CD8-positive, alpha-beta memory T cell (primary cell): ENCODE results near the gene DNAJC11. TPM values are rescaled to one million over a fixed set of nuclear protein-coding genes. Genes with fewer than 3 reads are reported as not detected.
"Not testable (repeated sequence)": the region's sequence is repeated elsewhere in the genome, so short reads cannot be mapped to it uniquely, and the experiment has no call there.

ENCODE experiments used
- CTCF ChIA-PET: fragments of 350-600 bp; sonication (Branson Sonifier 250); formaldehyde crosslinking; loops from one replicate; lab custom pipeline; 2021; ENCODE audit warnings: antibody characterized with exemption; lab: Charles Lee
- POLR2A ChIA-PET: fragments of 350-600 bp; sonication (Branson Sonifier 250); formaldehyde crosslinking; loops from one replicate; lab custom pipeline; 2021; ENCODE audit warnings: antibody characterized with exemption; lab: Charles Lee
- DNase-seq, 5 donors: peaks; one replicate each; pipeline versions ENCODE4 v3.0.0 to v3.0.0-alpha.2; 2020 to 2022; ENCODE audit warnings: mixed read lengths in 1 of 5
- H3K27ac ChIP-seq: one replicate; pipeline ENCODE4 v1.7.0; 2013; ENCODE audit warnings: low read depth, mild to moderate bottlenecking, low read length, moderate library complexity
- H3K27me3 ChIP-seq: 2 replicates; pipeline ENCODE4 v1.7.0; 2013; ENCODE audit warnings: low read length, mild to moderate bottlenecking; ENCODE audit not compliant: insufficient read depth, poor library complexity, severe bottlenecking
- H3K36me3 ChIP-seq: 2 replicates; pipeline ENCODE4 v1.7.0; 2013; ENCODE audit warnings: mild to moderate bottlenecking, low read length, moderate library complexity; ENCODE audit not compliant: insufficient read depth
- H3K4me1 ChIP-seq: 2 replicates; pipeline ENCODE4 v1.7.0; 2013; ENCODE audit warnings: mild to moderate bottlenecking, low read length, moderate library complexity; ENCODE audit not compliant: insufficient read depth
- H3K4me3 ChIP-seq: 2 replicates; pipeline ENCODE4 v1.7.0; 2013; ENCODE audit warnings: mild to moderate bottlenecking, low read length
- H3K9me3 ChIP-seq: 2 replicates; pipeline ENCODE4 v1.7.0; 2013; ENCODE audit warnings: mild to moderate bottlenecking, low read length
- H3K27ac Mint-ChIP-seq, 8 donors: one replicate each; pipeline ENCODE4 v1.8.0; 2020 to 2021; ENCODE audit warnings: mixed read lengths in 8 of 8, mild to moderate bottlenecking in 6 of 8, inconsistent platforms in 3 of 8, moderate library complexity in 3 of 8
- H3K27me3 Mint-ChIP-seq, 2 donors: one replicate each; pipeline ENCODE4 v1.8.0; 2020 to 2021; ENCODE audit warnings: mixed read lengths in 2 of 2, mild to moderate bottlenecking in 1 of 2, moderate library complexity in 1 of 2
- H3K36me3 Mint-ChIP-seq, 3 donors: one replicate each; pipeline ENCODE4 v1.8.0; 2020 to 2021; ENCODE audit warnings: mixed read lengths in 3 of 3, inconsistent platforms in 1 of 3, mild to moderate bottlenecking in 1 of 3
- H3K4me1 Mint-ChIP-seq, 3 donors: one replicate each; pipeline ENCODE4 v1.8.0; 2020 to 2021; ENCODE audit warnings: mixed read lengths in 3 of 3, inconsistent platforms in 1 of 3, mild to moderate bottlenecking in 1 of 3
- H3K4me3 Mint-ChIP-seq, 7 donors: one replicate each; pipeline ENCODE4 v1.8.0; 2020 to 2021; ENCODE audit warnings: mixed read lengths in 7 of 7, mild to moderate bottlenecking in 6 of 7, moderate library complexity in 4 of 7, inconsistent platforms in 2 of 7
- H3K9me3 Mint-ChIP-seq, 5 donors: one replicate each; pipeline ENCODE4 v1.8.0; 2020 to 2022; ENCODE audit warnings: mixed read lengths in 5 of 5, mild to moderate bottlenecking in 3 of 5, moderate library complexity in 2 of 5, inconsistent platforms in 1 of 5
- polyA plus RNA-seq: library from polyadenylated mRNA; unstranded; fragments of 300-500 nt; fragmentation: Illumina TruSeq; gene quantifications from one replicate; pipeline ENCODE4 v1.2.3, GENCODE V29; 2021
- total RNA-seq, 2 experiments: library from RNA; stranded (reverse); gene quantifications; one replicate each; pipeline ENCODE4 v1.2.3, GENCODE V29; 2021

The DNAJC11 gene
- total and polyA plus RNA-seq, 3 experiments from 2014 or later: 22.7 to 80.4 (median 79.2) TPM

- peaks cover 41 to 59% (median 44%) of the 10 kb centered on the region in 3 donors for H3K4me1 Mint-ChIP-seq
- H3K27me3 ChIP-seq: no peaks in the 10 kb centered on the region
- ChIA-PET POLR2A (interaction anchor here (1.1 to 7.2 kb wide), 6 partner anchors 12 to 141 kb away, joined by 3 to 64 read pairs (median 13); partner anchors contain the start of genes NOL9, PHF13, TAS1R1 and ZBTB48), CTCF (interaction anchor here (0.9 to 4.6 kb wide), 9 partner anchors 11 to 115 kb away, joined by 4 to 28 read pairs (median 6); partner anchors contain the start of genes NOL9 and ZBTB48)
- H3K27ac ChIP-seq: peak overlapping the region; percentile 94
- H3K27me3 Mint-ChIP-seq: no peaks in the 10 kb centered on the region
- peak overlapping the region; percentile 91 to 97 (median 95) for H3K27ac Mint-ChIP-seq
- H3K4me1 ChIP-seq: peaks cover 50% of the 10 kb centered on the region
- no peaks in the 10 kb centered on the region for H3K9me3 Mint-ChIP-seq
- H3K36me3 ChIP-seq: peaks cover 19% of the 10 kb centered on the region
- H3K4me3 ChIP-seq: peak overlapping the region; percentile 81
- H3K36me3 Mint-ChIP-seq: peaks cover 0 to 44% (median 0%) of the 10 kb centered on the region in 3 donors
- peak; percentile 57 to 89 (median 60) for DNase-seq
- peak overlapping the region; percentile 92 to 99 (median 98) for H3K4me3 Mint-ChIP-seq
- no peaks in the 10 kb centered on the region for H3K9me3 ChIP-seq
Measured at GRCh38 chr1:6601049-6601922, 100.3 kb downstream of the DNAJC11 start.

- Histone ChIP-seq H3K36me3 (peaks cover 27% of the 10 kb centered on the region), H3K9me3 (no peaks in the 10 kb centered on the region), H3K27me3 (no peaks in the 10 kb centered on the region), H3K27ac (peak overlapping the region; percentile 94), H3K4me1 (peaks cover 57% of the 10 kb centered on the region), H3K4me3 (peak overlapping the region; percentile 81)
- Mint-ChIP-seq H3K27ac (peak overlapping the region; percentile 91 to 97 (median 95)), H3K9me3 (no peaks in the 10 kb centered on the region), H3K4me1 (peaks cover 48 to 67% (median 51%) of the 10 kb centered on the region in 3 donors), H3K27me3 (no peaks in the 10 kb centered on the region), H3K4me3 (peak overlapping the region; percentile 92 to 99 (median 98)), H3K36me3 (peaks cover 0 to 52% (median 2%) of the 10 kb centered on the region in 3 donors)
- ChIA-PET POLR2A (interaction anchor here (0.6 to 7.2 kb wide), 10 partner anchors 13 to 185 kb away, joined by 3 to 64 read pairs (median 3); partner anchors contain the start of genes CAMTA1, NOL9, PHF13 and TAS1R1), CTCF (interaction anchor here (0.8 to 4.6 kb wide), 12 partner anchors 9 to 115 kb away, joined by 3 to 28 read pairs (median 4); partner anchors contain the start of genes NOL9, TAS1R1, THAP3 and ZBTB48)
- DNase-seq: no peak
Measured at GRCh38 chr1:6600410-6601048, 101.1 kb downstream of the DNAJC11 start.

DNA sequence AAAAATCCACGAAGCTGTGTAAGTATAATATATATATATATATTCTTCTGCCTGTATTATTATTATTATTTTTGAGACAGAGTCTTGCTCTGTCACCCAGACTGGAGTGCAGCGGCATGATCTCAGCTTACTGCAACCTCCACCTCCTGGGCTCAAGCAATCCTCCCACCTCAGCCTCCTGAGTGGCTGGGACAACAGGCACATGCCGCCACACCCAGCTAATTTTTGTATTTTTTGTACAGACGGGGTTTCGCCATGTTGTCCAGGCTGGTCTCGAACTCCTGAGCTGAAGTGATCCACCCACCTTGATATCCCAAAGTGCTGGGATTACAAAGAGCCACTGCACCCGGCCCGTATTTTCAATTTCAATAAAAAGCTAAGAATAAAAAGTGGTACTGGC, 101.6 kb downstream of the DNAJC11 start:
- not testable (repeated sequence) for DNase-seq, H3K9me3 ChIP-seq, H3K27me3 ChIP-seq, H3K27me3 Mint-ChIP-seq, H3K9me3 Mint-ChIP-seq
- peaks cover 49 to 72% (median 54%) of the 10 kb centered on the region in 3 donors for H3K4me1 Mint-ChIP-seq
- CTCF ChIA-PET: interaction anchor here (0.8 to 4.6 kb wide), 12 partner anchors 9 to 114 kb away, joined by 3 to 28 read pairs (median 4); partner anchors contain the start of genes NOL9, TAS1R1, THAP3 and ZBTB48
- H3K27ac Mint-ChIP-seq: peak overlapping the region; percentile 86 to 97 (median 95)
- H3K36me3 ChIP-seq: peaks cover 32% of the 10 kb centered on the region
- H3K4me3 ChIP-seq: peak overlapping the region; percentile 81
- peak overlapping the region; percentile 92 to 99 (median 98) for H3K4me3 Mint-ChIP-seq
- peaks cover 61% of the 10 kb centered on the region for H3K4me1 ChIP-seq
- H3K36me3 Mint-ChIP-seq: peaks cover 0 to 57% (median 3%) of the 10 kb centered on the region in 3 donors
- POLR2A ChIA-PET: interaction anchor here (0.6 to 7.2 kb wide), 9 partner anchors 13 to 185 kb away, joined by 3 to 64 read pairs (median 3); partner anchors contain the start of genes CAMTA1, NOL9, PHF13 and TAS1R1
- H3K27ac ChIP-seq: peak overlapping the region; percentile 94

DNA sequence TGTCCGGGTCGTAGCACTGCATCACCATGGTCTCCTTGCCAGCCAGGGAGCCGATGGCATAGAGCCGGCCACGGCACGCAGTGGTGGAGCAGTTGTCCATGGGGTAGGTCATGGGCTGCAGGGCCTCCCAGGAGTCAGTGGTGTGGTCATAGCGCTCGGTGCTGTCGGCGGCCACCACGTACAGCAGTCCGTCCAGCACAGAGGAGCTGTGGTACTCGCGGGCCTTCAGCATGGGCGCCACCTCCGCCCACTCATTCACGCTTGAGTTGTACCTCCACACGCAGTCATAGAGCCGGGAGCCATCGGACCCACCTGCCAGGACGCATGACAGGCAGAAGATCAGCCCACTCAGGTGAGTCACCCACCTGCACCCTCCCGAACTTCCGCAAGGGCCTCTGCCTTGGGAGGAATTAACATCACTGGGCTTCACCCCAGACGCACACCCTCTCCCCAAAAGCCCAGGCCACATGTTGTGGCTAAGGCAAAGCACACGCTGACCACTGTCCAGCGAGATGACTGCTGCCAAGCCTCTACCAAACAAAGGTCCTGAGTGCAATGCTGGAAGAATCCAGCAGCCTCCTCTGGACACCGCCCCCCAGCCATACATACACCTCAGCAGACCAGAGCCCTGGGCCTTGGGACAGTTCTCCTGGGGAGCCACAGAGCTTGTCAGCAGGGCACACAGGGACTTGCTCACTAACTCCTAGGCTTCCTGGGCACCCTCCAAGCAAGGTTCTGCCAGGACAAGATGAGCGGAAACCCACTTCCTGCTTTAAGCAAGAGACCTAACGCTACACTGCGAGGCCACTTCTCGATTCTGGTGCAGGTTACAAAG, 102.3 kb downstream of the DNAJC11 start:
- Histone ChIP-seq H3K4me3 (peak overlapping the region; percentile 95), H3K4me1 (peaks cover 57% of the 10 kb centered on the region), H3K27me3 (no peaks in the 10 kb centered on the region), H3K36me3 (peaks cover 37% of the 10 kb centered on the region), H3K27ac (peak overlapping the region; percentile 40), H3K9me3 (no peaks in the 10 kb centered on the region)
- H3K4me3 Mint-ChIP-seq: peak overlapping the region; percentile 92 to 99 (median 98)
- peak overlapping the region; percentile 86 to 97 (median 93) for H3K27ac Mint-ChIP-seq
- ChIA-PET CTCF (interaction anchor here (0.8 to 4.6 kb wide), 11 partner anchors 8 to 113 kb away, joined by 3 to 28 read pairs (median 4); partner anchors contain the start of genes NOL9, TAS1R1, THAP3 and ZBTB48), POLR2A (interaction anchor here (0.6 to 7.2 kb wide), 8 partner anchors 13 to 186 kb away, joined by 3 to 64 read pairs (median 3); partner anchors contain the start of genes CAMTA1, NOL9, PHF13 and TAS1R1)
- no peaks in the 10 kb centered on the region for H3K27me3 Mint-ChIP-seq
- H3K36me3 Mint-ChIP-seq: peaks cover 0 to 62% (median 4%) of the 10 kb centered on the region in 3 donors
- DNase-seq: peak; percentile 30 to 71 (median 46)
- H3K4me1 Mint-ChIP-seq: peaks cover 51 to 72% (median 54%) of the 10 kb centered on the region in 3 donors
- H3K9me3 Mint-ChIP-seq: no peaks in the 10 kb centered on the region

DNA sequence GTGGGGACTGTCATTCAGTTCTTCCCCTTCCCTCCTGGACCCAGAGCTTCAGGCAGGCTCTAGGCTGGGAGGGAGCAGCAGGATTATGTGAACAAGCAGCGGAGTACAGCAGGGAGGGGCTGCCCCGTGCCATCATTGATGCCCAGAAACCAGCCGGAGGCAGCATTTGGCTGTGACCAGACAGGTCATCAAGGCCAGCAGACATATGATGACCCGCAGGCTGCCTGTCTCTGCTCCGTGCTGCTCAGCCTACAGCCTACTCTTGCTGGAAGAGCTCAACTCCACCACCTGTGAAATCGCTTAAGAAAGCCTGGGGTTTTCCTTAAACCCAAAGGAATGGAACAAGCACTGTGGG, 103.9 kb downstream of the DNAJC11 start:
- H3K4me1 ChIP-seq: peaks cover 50% of the 10 kb centered on the region
- CTCF ChIA-PET: interaction anchor here (1.0 to 4.6 kb wide), 5 partner anchors 10 to 112 kb away, joined by 3 to 28 read pairs (median 4); partner anchors contain the start of genes NOL9 and ZBTB48
- POLR2A ChIA-PET: interaction anchor here (1.4 to 1.5 kb wide), 2 partner anchors 13 to 18 kb away, joined by 3 to 4 read pairs; partner anchors contain the start of gene ZBTB48

GRCh38 chr1:6596886-6597776, 104.5 kb downstream of the DNAJC11 start:
- H3K4me1 ChIP-seq: peaks cover 53% of the 10 kb centered on the region
- H3K9me3 ChIP-seq: no peaks in the 10 kb centered on the region
- ChIA-PET CTCF (interaction anchor here (1.0 to 1.6 kb wide), 3 partner anchors 43 to 111 kb away, joined by 3 to 6 read pairs (median 3); partner anchors contain the start of gene NOL9), POLR2A (interaction anchor here (1.4 to 1.5 kb wide), 2 partner anchors 13 to 17 kb away, joined by 3 to 4 read pairs; partner anchors contain the start of gene ZBTB48)
- Mint-ChIP-seq H3K4me1 (peaks cover 45 to 71% (median 48%) of the 10 kb centered on the region in 3 donors), H3K9me3 (no peaks in the 10 kb centered on the region), H3K27me3 (no peaks in the 10 kb centered on the region), H3K27ac (peak overlapping the region in 3 of 8 donors; percentile 21 to 45 (median 22)), H3K36me3 (peaks cover 0 to 78% (median 4%) of the 10 kb centered on the region in 3 donors), H3K4me3 (peak overlapping the region in 3 of 7 donors; percentile 26 to 40 (median 38))
- H3K36me3 ChIP-seq: peaks cover 52% of the 10 kb centered on the region
- no peak overlapping the region for H3K27ac ChIP-seq
- no peak overlapping the region for H3K4me3 ChIP-seq
- no peaks in the 10 kb centered on the region for H3K27me3 ChIP-seq
- DNase-seq: no peak

More for the DNA sequence above, 103.9 kb downstream of the DNAJC11 start:
- no peaks in the 10 kb centered on the region for H3K9me3 Mint-ChIP-seq
- H3K36me3 ChIP-seq: peaks cover 51% of the 10 kb centered on the region
- H3K36me3 Mint-ChIP-seq: peaks cover 0 to 74% (median 4%) of the 10 kb centered on the region in 3 donors
- H3K27ac Mint-ChIP-seq: no peak overlapping the region
- no peak overlapping the region for H3K4me3 ChIP-seq
- no peak for DNase-seq
- no peaks in the 10 kb centered on the region for H3K27me3 ChIP-seq
- peaks cover 45 to 66% (median 48%) of the 10 kb centered on the region in 3 donors for H3K4me1 Mint-ChIP-seq
- no peaks in the 10 kb centered on the region for H3K9me3 ChIP-seq
- no peaks in the 10 kb centered on the region for H3K27me3 Mint-ChIP-seq
- H3K4me3 Mint-ChIP-seq: peak overlapping the region in 2 of 7 donors; percentile 14 to 99
- no peak overlapping the region for H3K27ac ChIP-seq
